Mucosa of descending colon (tissue), 3 donors: Measurements from ENCODE around the gene EME2. TPM values are rescaled to one million over a fixed set of nuclear protein-coding genes. Genes with fewer than 3 reads are reported as not detected.

Experiments
- ATAC-seq: fragments of 200-7000 bp; cut with Tn5 transposase; one replicate; pipeline ENCODE4 v1.9.1; 2020; ENCODE audit warnings: mild to moderate bottlenecking, moderate library complexity
- DNase-seq, 3 donors: peaks; one replicate each; pipeline ENCODE4 v3.0.0-alpha.2; 2020
- H3K36me3 ChIP-seq: fragments of 200-600 bp; one replicate; pipeline ENCODE4 v1.8.0; 2021; ENCODE audit warnings: low read depth, mild to moderate bottlenecking
- H3K4me1 ChIP-seq: fragments of 200-600 bp; one replicate; pipeline ENCODE4 v1.8.0; 2021; ENCODE audit warnings: low read depth, mild to moderate bottlenecking
- H3K4me3 ChIP-seq: fragments of 200-600 bp; one replicate; pipeline ENCODE4 v1.8.0; 2021; ENCODE audit warnings: mild to moderate bottlenecking
- H3K9me3 ChIP-seq: fragments of 200-600 bp; one replicate; pipeline ENCODE4 v1.8.0; 2021; ENCODE audit warnings: mild to moderate bottlenecking
- CTCF ChIP-seq: fragments of 200-600 bp; IDR thresholded peaks from one replicate; pipeline ENCODE4 v1.8.0; 2022; ENCODE audit warnings: antibody characterized with exemption, mild to moderate bottlenecking
- intact Hi-C, 2 donors: fragments of 100-400 bp; cut with DNase I in 1 of 2; cut with micrococcal nuclease in 1 of 2; formaldehyde crosslinking; loops; one replicate each; pipeline versions ENCODE4 v1.11.0 to v1.11.1; 2022; cut with DNase I, micrococcal nuclease
- total RNA-seq, 3 donors: library from RNA; stranded (reverse); fragmentation: NEBNext Ultra II Directional in 2 of 3; extraction: Animal tissue kit (Norgen Biotek cat#: 25700) in 2 of 3; gene quantifications; one replicate each; pipeline versions ENCODE4 v1.2.1 to v1.2.4, GENCODE V29; 2021 to 2023
- donor health status: DM: no; HTN: no; CAD: no; lungs with moderate emphysema.
- donor health status: DM: no; HTN: no; CAD: no.
- donor health status: DM: no; HTN: yes; CAD: no.

The EME2 gene
- total RNA-seq, 3 donors from 2014 or later = 18.4 to 43.1 (median 24.7) TPM

DNA sequence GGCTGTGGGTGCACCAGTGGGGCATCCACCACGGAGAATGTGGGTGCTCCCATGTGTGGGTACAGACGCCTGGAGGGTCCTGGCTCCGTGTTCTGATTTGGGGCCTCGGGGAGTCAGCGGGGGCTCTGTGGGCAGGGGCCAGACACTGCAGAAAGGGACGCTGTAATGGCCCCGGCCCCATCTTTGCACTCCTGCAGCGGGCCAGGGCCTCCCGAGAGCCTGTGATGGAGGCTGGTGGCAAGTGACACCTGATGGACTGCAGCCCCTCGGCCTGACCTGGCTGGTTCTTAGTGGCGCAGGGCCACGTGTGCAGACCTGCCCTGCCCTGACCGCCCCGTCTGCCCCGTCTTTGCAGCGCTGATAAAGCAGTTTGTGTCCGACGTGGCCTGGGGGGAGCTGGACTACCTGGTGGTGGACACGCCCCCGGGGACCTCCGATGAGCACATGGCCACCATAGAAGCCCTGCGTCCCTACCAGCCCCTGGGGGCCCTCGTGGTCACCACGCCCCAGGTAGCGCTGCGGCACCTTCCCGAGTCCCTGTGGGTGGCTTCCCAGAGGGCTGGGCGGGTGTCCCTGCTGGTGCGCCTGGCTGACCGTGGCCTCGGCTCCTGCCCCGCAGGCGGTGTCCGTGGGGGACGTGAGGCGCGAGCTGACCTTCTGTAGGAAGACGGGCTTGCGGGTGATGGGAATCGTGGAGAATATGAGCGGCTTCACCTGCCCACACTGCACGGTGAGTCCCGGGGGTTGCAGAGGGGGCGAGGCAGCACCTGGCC, 14.9 kb downstream of the EME2 start:
- ATAC-seq (no peak), DNase-seq (peak in 1 of 3 donors; percentile 22)
- Histone ChIP-seq H3K4me1 (peaks cover 8% of the 10 kb centered on the region), H3K36me3 (peaks cover 2% of the 10 kb centered on the region), H3K4me3 (no peak overlapping the region), H3K9me3 (no peaks in the 10 kb centered on the region)
- intact Hi-C loops = no loop called here
- no peak for TF ChIP-seq CTCF

GRCh38 chr16:1788095-1788707, 15.6 kb downstream of the EME2 start:
- Histone ChIP-seq H3K4me1 (peaks cover 6% of the 10 kb centered on the region), H3K4me3 (no peak overlapping the region), H3K36me3 (no peaks in the 10 kb centered on the region), H3K9me3 (no peaks in the 10 kb centered on the region)
- peak in 1 of 3 donors; percentile 23 for DNase-seq
- ATAC-seq = no peak
- intact Hi-C loops = no loop called here
- no peak for TF ChIP-seq CTCF

GRCh38 chr16:1788708-1789100, 16.1 kb downstream of the EME2 start:
- no peaks in the 10 kb centered on the region for H3K36me3 ChIP-seq
- H3K4me3 ChIP-seq = no peak overlapping the region
- TF ChIP-seq CTCF = no peak
- no peaks in the 10 kb centered on the region for H3K9me3 ChIP-seq
- no peak for ATAC-seq
- H3K4me1 ChIP-seq = peaks cover 6% of the 10 kb centered on the region
- DNase-seq = no peak
- intact Hi-C loops = no loop called here

DNA sequence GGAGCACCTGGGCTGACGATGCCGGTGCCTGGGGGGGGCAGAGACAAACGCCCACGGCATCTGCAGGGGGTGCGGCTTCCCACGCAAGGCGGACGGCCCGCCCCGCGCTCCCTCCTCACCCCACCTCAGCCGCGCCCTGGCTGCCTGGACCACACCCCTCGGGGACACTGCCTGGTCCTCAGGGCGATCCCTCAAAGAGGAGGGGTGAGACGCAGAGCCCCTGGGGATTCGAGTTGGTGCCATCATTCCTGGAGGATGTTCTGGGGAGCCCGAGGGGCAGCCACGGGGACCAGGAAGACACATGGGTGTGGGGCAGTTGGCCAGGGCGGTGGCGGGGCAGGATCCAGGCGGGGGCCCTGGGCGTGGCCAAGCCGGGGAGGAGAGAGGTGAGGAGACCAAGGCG, 17.0 kb downstream of the EME2 start:
- intact Hi-C loops = no loop called here
- Histone ChIP-seq H3K4me1 (no peaks in the 10 kb centered on the region), H3K9me3 (no peaks in the 10 kb centered on the region), H3K4me3 (no peak overlapping the region), H3K36me3 (no peaks in the 10 kb centered on the region)
- DNase-seq (peak in 1 of 3 donors; percentile 39), ATAC-seq (no peak)
- no peak for TF ChIP-seq CTCF

DNA sequence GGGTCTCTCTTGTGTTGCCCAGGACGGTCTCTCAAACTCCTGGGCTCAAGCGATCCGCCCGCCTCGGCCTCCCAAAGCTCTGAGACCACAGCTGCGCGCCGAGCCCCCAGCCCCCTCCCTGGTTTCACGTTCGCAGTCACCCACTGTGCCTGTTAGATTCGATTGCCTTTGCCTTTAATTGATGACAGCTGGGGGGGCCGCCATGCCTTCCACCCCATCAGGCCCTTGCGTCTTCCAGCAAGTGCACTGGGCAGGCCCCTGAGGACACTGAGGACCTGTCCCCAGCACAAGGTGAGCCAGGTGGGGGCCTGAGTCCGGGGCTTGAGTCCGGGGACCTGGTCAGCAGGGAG, 17.6 kb downstream of the EME2 start:
- intact Hi-C loops = no loop called here
- Histone ChIP-seq H3K4me1 (no peaks in the 10 kb centered on the region), H3K36me3 (no peaks in the 10 kb centered on the region), H3K4me3 (no peak overlapping the region), H3K9me3 (no peaks in the 10 kb centered on the region)
- ATAC-seq = no peak
- no peak for TF ChIP-seq CTCF
- DNase-seq = no peak
